ENCODE results near the gene SLC24A3. TPM values are rescaled to one million over a fixed set of nuclear protein-coding genes. Genes with fewer than 3 reads are reported as not detected.

The SLC24A3 gene
- total and polyA plus RNA-seq, 4 donors = 17.5 to 64.9 (median 43.8) TPM

GRCh38 chr20:19328676-19329075 is 116.2 kb downstream of the SLC24A3 start:
- no peaks in the 10 kb centered on the region for H3K27me3 ChIP-seq (ENCODE audit: control insufficient read depth, insufficient read depth, low read length)
- DNase-seq (ENCODE audit: low read depth in 4 of 6, low spot score in 6 of 6) = no peak
- H3K36me3 ChIP-seq (ENCODE audit: control insufficient read depth, insufficient read depth, low read length) = no peaks in the 10 kb centered on the region
- H3K9me3 ChIP-seq (ENCODE audit: control insufficient read depth, insufficient read depth, low read length) = no peaks in the 10 kb centered on the region
- H3K27ac ChIP-seq (ENCODE audit: low read depth, low read length) = no peak overlapping the region
- H3K4me1 ChIP-seq (ENCODE audit: control insufficient read depth, insufficient read depth, low read length) = no peaks in the 10 kb centered on the region
- H3K4me3 ChIP-seq (ENCODE audit: low read depth, low read length) = no peak overlapping the region
- WGBS (ENCODE audit: insufficient coverage) = over 99% methylated on average over 7 of the region's 7 CpGs

- no peaks in the 10 kb centered on the region for H3K9me3 ChIP-seq (ENCODE audit: control insufficient read depth, insufficient read depth, low read length)
- peaks cover 4% of the 10 kb centered on the region for H3K4me1 ChIP-seq (ENCODE audit: control insufficient read depth, insufficient read depth, low read length)
- H3K4me3 ChIP-seq (ENCODE audit: low read depth, low read length) = no peak overlapping the region
- WGBS (ENCODE audit: insufficient coverage) = 88% methylated on average over 5 of the region's 6 CpGs
- H3K27ac ChIP-seq (ENCODE audit: low read depth, low read length) = no peak overlapping the region
- DNase-seq (ENCODE audit: low read depth in 4 of 6, low spot score in 6 of 6) = no peak
- no peaks in the 10 kb centered on the region for H3K27me3 ChIP-seq (ENCODE audit: control insufficient read depth, insufficient read depth, low read length)
- H3K36me3 ChIP-seq (ENCODE audit: control insufficient read depth, insufficient read depth, low read length) = no peaks in the 10 kb centered on the region
Observed at GRCh38 chr20:19330038-19330437, 117.6 kb downstream of the SLC24A3 start.

GRCh38 chr20:19330731-19331130 is 118.3 kb downstream of the SLC24A3 start:
- Histone ChIP-seq H3K27me3 (ENCODE audit: control insufficient read depth, insufficient read depth, low read length) (no peaks in the 10 kb centered on the region), H3K27ac (ENCODE audit: low read depth, low read length) (no peak overlapping the region), H3K4me1 (ENCODE audit: control insufficient read depth, insufficient read depth, low read length) (peaks cover 4% of the 10 kb centered on the region), H3K4me3 (ENCODE audit: low read depth, low read length) (no peak overlapping the region), H3K9me3 (ENCODE audit: control insufficient read depth, insufficient read depth, low read length) (no peaks in the 10 kb centered on the region), H3K36me3 (ENCODE audit: control insufficient read depth, insufficient read depth, low read length) (no peaks in the 10 kb centered on the region)
- DNase-seq (ENCODE audit: low read depth in 4 of 6, low spot score in 6 of 6) = no peak
- WGBS (ENCODE audit: insufficient coverage) = no CpG with 5 or more reads among the region's 1 CpG

GRCh38 chr20:19333563-19333962 is 121.1 kb downstream of the SLC24A3 start:
- Histone ChIP-seq H3K4me1 (ENCODE audit: control insufficient read depth, insufficient read depth, low read length) (peaks cover 4% of the 10 kb centered on the region), H3K36me3 (ENCODE audit: control insufficient read depth, insufficient read depth, low read length) (no peaks in the 10 kb centered on the region), H3K4me3 (ENCODE audit: low read depth, low read length) (no peak overlapping the region), H3K9me3 (ENCODE audit: control insufficient read depth, insufficient read depth, low read length) (no peaks in the 10 kb centered on the region), H3K27ac (ENCODE audit: low read depth, low read length) (no peak overlapping the region), H3K27me3 (ENCODE audit: control insufficient read depth, insufficient read depth, low read length) (no peaks in the 10 kb centered on the region)
- WGBS (ENCODE audit: insufficient coverage) = 73% methylated on average over 1 of the region's 4 CpGs
- peak in 1 of 6 donors; percentile 31 for DNase-seq (ENCODE audit: low read depth in 4 of 6, low spot score in 6 of 6)

- no peaks in the 10 kb centered on the region for H3K9me3 ChIP-seq (ENCODE audit: control insufficient read depth, insufficient read depth, low read length)
- peaks cover 4% of the 10 kb centered on the region for H3K4me1 ChIP-seq (ENCODE audit: control insufficient read depth, insufficient read depth, low read length)
- no peaks in the 10 kb centered on the region for H3K27me3 ChIP-seq (ENCODE audit: control insufficient read depth, insufficient read depth, low read length)
- no peak overlapping the region for H3K4me3 ChIP-seq (ENCODE audit: low read depth, low read length)
- DNase-seq (ENCODE audit: low read depth in 4 of 6, low spot score in 6 of 6) = no peak
- no peak overlapping the region for H3K27ac ChIP-seq (ENCODE audit: low read depth, low read length)
- WGBS (ENCODE audit: insufficient coverage) = 76% methylated on average over 1 of the region's 1 CpG
- no peaks in the 10 kb centered on the region for H3K36me3 ChIP-seq (ENCODE audit: control insufficient read depth, insufficient read depth, low read length)
Observed at GRCh38 chr20:19335341-19335740, 122.9 kb downstream of the SLC24A3 start.

GRCh38 chr20:19335916-19336315 is 123.5 kb downstream of the SLC24A3 start:
- peaks cover 4% of the 10 kb centered on the region for H3K4me1 ChIP-seq (ENCODE audit: control insufficient read depth, insufficient read depth, low read length)
- WGBS (ENCODE audit: insufficient coverage) = no CpG with 5 or more reads among the region's 2 CpGs
- DNase-seq (ENCODE audit: low read depth in 4 of 6, low spot score in 6 of 6) = no peak

GRCh38 chr20:19336631-19337030 is 124.2 kb downstream of the SLC24A3 start:
- H3K9me3 ChIP-seq (ENCODE audit: control insufficient read depth, insufficient read depth, low read length) = no peaks in the 10 kb centered on the region
- H3K4me1 ChIP-seq (ENCODE audit: control insufficient read depth, insufficient read depth, low read length) = peaks cover 7% of the 10 kb centered on the region
- H3K27me3 ChIP-seq (ENCODE audit: control insufficient read depth, insufficient read depth, low read length) = no peaks in the 10 kb centered on the region
- H3K4me3 ChIP-seq (ENCODE audit: low read depth, low read length) = no peak overlapping the region
- WGBS (ENCODE audit: insufficient coverage) = 69% methylated on average over 3 of the region's 7 CpGs
- no peaks in the 10 kb centered on the region for H3K36me3 ChIP-seq (ENCODE audit: control insufficient read depth, insufficient read depth, low read length)
- no peak overlapping the region for H3K27ac ChIP-seq (ENCODE audit: low read depth, low read length)
- no peak for DNase-seq (ENCODE audit: low read depth in 4 of 6, low spot score in 6 of 6)

More at GRCh38 chr20:19335916-19336315, 123.5 kb downstream of the SLC24A3 start:
- no peaks in the 10 kb centered on the region for H3K27me3 ChIP-seq (ENCODE audit: control insufficient read depth, insufficient read depth, low read length)
- H3K9me3 ChIP-seq (ENCODE audit: control insufficient read depth, insufficient read depth, low read length) = no peaks in the 10 kb centered on the region
- no peaks in the 10 kb centered on the region for H3K36me3 ChIP-seq (ENCODE audit: control insufficient read depth, insufficient read depth, low read length)
- no peak overlapping the region for H3K4me3 ChIP-seq (ENCODE audit: low read depth, low read length)
- H3K27ac ChIP-seq (ENCODE audit: low read depth, low read length) = no peak overlapping the region

- no peaks in the 10 kb centered on the region for H3K27me3 ChIP-seq (ENCODE audit: control insufficient read depth, insufficient read depth, low read length)
- H3K9me3 ChIP-seq (ENCODE audit: control insufficient read depth, insufficient read depth, low read length) = no peaks in the 10 kb centered on the region
- no peak overlapping the region for H3K27ac ChIP-seq (ENCODE audit: low read depth, low read length)
- H3K36me3 ChIP-seq (ENCODE audit: control insufficient read depth, insufficient read depth, low read length) = no peaks in the 10 kb centered on the region
- DNase-seq (ENCODE audit: low read depth in 4 of 6, low spot score in 6 of 6) = no peak
- no peak overlapping the region for H3K4me3 ChIP-seq (ENCODE audit: low read depth, low read length)
- WGBS (ENCODE audit: insufficient coverage) = no CpG with 5 or more reads among the region's 3 CpGs
- peaks cover 9% of the 10 kb centered on the region for H3K4me1 ChIP-seq (ENCODE audit: control insufficient read depth, insufficient read depth, low read length)
Observed at GRCh38 chr20:19338380-19338779, 125.9 kb downstream of the SLC24A3 start.

GRCh38 chr20:19338960-19339359 is 126.5 kb downstream of the SLC24A3 start:
- Histone ChIP-seq H3K4me3 (ENCODE audit: low read depth, low read length) (no peak overlapping the region), H3K9me3 (ENCODE audit: control insufficient read depth, insufficient read depth, low read length) (no peaks in the 10 kb centered on the region), H3K27ac (ENCODE audit: low read depth, low read length) (no peak overlapping the region), H3K27me3 (ENCODE audit: control insufficient read depth, insufficient read depth, low read length) (no peaks in the 10 kb centered on the region), H3K36me3 (ENCODE audit: control insufficient read depth, insufficient read depth, low read length) (no peaks in the 10 kb centered on the region), H3K4me1 (ENCODE audit: control insufficient read depth, insufficient read depth, low read length) (peaks cover 9% of the 10 kb centered on the region)
- 7% methylated on average over 2 of the region's 6 CpGs for WGBS (ENCODE audit: insufficient coverage)
- DNase-seq (ENCODE audit: low read depth in 4 of 6, low spot score in 6 of 6) = peak in 2 of 6 donors; percentile 26 to 70

- Histone ChIP-seq H3K9me3 (ENCODE audit: control insufficient read depth, insufficient read depth, low read length) (no peaks in the 10 kb centered on the region), H3K27me3 (ENCODE audit: control insufficient read depth, insufficient read depth, low read length) (no peaks in the 10 kb centered on the region), H3K4me3 (ENCODE audit: low read depth, low read length) (no peak overlapping the region), H3K4me1 (ENCODE audit: control insufficient read depth, insufficient read depth, low read length) (peaks cover 4% of the 10 kb centered on the region), H3K36me3 (ENCODE audit: control insufficient read depth, insufficient read depth, low read length) (no peaks in the 10 kb centered on the region), H3K27ac (ENCODE audit: low read depth, low read length) (no peak overlapping the region)
- DNase-seq (ENCODE audit: low read depth in 4 of 6, low spot score in 6 of 6) = peak in 1 of 6 donors; percentile 39
- 58% methylated on average over 1 of the region's 3 CpGs for WGBS (ENCODE audit: insufficient coverage)
Observed at GRCh38 chr20:19341348-19342053, 129.1 kb downstream of the SLC24A3 start.

Data from spinal cord (tissue), 10 donors.